ENCODE results near the gene STAG3. TPM values are rescaled to one million over a fixed set of nuclear protein-coding genes. Genes with fewer than 3 reads are reported as not detected.

STAG3 gene
- total RNA-seq, 1 experiment from 2014 or later: 5.2 TPM

DNA sequence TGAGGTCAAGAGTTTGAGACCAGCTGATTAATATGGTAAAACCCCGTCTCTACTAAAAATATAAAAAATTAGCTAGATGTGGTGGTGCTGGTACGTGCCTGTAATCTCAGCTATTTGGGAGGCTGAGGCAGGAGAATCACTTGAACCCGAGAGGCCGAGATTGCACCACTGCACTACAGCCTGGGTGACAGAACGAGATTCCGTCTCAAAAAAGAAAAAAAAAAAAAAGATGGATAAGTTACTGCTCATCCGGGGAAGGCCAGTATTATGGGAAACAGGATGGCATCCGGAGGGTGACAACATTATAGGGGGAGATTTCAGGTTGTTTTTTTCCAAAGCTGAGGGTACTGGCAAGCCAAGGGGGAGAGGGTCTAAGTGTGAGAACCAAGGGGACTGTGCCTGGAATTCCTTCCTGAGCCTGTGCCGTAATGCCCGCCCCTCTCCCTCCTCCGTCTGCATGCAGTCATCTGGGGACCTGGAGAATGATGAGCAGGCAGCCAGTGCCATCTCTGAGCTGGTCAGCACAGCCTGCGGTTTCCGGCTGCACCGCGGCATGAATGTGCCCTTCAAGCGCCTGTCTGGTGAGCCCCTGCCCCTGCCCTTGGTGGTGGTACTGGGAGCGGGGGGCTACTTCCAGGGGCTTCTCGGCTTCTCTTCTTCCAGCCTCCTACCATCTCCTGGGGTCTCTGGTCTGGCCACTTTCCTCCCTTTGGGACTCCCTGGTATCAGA lies 24.6 kb upstream of the STAG3 start:
- no peak overlapping the region for H3K4me3 Mint-ChIP-seq
- CTCF ChIA-PET: interaction anchor here (0.7 kb wide), 1 partner anchor 11 kb away, joined by 3 read pairs; no protein-coding TSS in a partner anchor
- POLR2A ChIA-PET: no interaction called here

More for the DNA sequence above, 24.6 kb upstream of the STAG3 start:
- Mint-ChIP-seq H3K27ac (0 out of 2 replicates have a peak overlapping the region, but pooled peaks have one; percentile 35), H3K36me3 (peaks cover 32% of the 10 kb centered on the region), H3K4me1 (peaks cover 38% of the 10 kb centered on the region), H3K27me3 (ENCODE audit: low read depth) (no peaks in the 10 kb centered on the region), H3K9me3 (no peaks in the 10 kb centered on the region)
- ATAC-seq (no peak), DNase-seq (ENCODE audit: low spot score) (no peak)
- TF ChIP-seq, protein P1, sequence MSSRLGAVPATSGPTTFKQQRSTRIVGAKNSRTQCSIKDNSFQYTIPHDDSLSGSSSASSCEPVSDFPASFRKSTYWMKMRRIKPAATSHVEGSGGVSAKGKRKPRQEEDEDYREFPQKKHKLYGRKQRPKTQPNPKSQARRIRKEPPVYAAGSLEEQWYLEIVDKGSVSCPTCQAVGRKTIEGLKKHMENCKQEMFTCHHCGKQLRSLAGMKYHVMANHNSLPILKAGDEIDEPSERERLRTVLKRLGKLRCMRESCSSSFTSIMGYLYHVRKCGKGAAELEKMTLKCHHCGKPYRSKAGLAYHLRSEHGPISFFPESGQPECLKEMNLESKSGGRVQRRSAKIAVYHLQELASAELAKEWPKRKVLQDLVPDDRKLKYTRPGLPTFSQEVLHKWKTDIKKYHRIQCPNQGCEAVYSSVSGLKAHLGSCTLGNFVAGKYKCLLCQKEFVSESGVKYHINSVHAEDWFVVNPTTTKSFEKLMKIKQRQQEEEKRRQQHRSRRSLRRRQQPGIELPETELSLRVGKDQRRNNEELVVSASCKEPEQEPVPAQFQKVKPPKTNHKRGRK (CRISPR knock-in tag; IDR thresholded peaks at IDR 0.05; ENCODE audit: borderline replicate concordance): no peak
- TF ChIP-seq E2F1 (CRISPR knock-in tag; IDR thresholded peaks at IDR 0.05) (no peak), USF2 (CRISPR knock-in tag; IDR thresholded peaks at IDR 0.05) (no peak), E2F4 (CRISPR knock-in tag; IDR thresholded peaks at IDR 0.05; ENCODE audit: borderline replicate concordance, low read depth) (no peak), NFYB (CRISPR knock-in tag; conservative IDR thresholded peaks at IDR 0.05; ENCODE audit: low read depth) (no peak), ZBTB21 (CRISPR knock-in tag; IDR thresholded peaks at IDR 0.05; ENCODE audit: borderline replicate concordance) (no peak), ZNF671 (CRISPR knock-in tag; IDR thresholded peaks at IDR 0.05) (no peak), EMX1 (CRISPR knock-in tag; IDR thresholded peaks at IDR 0.05) (no peak), GTF2I (CRISPR knock-in tag; conservative IDR thresholded peaks at IDR 0.05) (no peak), NFATC4 (CRISPR knock-in tag; IDR thresholded peaks at IDR 0.05) (no peak), GABPB1 (CRISPR knock-in tag; IDR thresholded peaks at IDR 0.05) (no peak), ZMAT4 (CRISPR knock-in tag; IDR thresholded peaks at IDR 0.05) (no peak)
- TF ChIP-seq, protein P2, sequence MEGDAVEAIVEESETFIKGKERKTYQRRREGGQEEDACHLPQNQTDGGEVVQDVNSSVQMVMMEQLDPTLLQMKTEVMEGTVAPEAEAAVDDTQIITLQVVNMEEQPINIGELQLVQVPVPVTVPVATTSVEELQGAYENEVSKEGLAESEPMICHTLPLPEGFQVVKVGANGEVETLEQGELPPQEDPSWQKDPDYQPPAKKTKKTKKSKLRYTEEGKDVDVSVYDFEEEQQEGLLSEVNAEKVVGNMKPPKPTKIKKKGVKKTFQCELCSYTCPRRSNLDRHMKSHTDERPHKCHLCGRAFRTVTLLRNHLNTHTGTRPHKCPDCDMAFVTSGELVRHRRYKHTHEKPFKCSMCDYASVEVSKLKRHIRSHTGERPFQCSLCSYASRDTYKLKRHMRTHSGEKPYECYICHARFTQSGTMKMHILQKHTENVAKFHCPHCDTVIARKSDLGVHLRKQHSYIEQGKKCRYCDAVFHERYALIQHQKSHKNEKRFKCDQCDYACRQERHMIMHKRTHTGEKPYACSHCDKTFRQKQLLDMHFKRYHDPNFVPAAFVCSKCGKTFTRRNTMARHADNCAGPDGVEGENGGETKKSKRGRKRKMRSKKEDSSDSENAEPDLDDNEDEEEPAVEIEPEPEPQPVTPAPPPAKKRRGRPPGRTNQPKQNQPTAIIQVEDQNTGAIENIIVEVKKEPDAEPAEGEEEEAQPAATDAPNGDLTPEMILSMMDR (IDR thresholded peaks at IDR 0.05): no peak
- TF ChIP-seq, protein P3, sequence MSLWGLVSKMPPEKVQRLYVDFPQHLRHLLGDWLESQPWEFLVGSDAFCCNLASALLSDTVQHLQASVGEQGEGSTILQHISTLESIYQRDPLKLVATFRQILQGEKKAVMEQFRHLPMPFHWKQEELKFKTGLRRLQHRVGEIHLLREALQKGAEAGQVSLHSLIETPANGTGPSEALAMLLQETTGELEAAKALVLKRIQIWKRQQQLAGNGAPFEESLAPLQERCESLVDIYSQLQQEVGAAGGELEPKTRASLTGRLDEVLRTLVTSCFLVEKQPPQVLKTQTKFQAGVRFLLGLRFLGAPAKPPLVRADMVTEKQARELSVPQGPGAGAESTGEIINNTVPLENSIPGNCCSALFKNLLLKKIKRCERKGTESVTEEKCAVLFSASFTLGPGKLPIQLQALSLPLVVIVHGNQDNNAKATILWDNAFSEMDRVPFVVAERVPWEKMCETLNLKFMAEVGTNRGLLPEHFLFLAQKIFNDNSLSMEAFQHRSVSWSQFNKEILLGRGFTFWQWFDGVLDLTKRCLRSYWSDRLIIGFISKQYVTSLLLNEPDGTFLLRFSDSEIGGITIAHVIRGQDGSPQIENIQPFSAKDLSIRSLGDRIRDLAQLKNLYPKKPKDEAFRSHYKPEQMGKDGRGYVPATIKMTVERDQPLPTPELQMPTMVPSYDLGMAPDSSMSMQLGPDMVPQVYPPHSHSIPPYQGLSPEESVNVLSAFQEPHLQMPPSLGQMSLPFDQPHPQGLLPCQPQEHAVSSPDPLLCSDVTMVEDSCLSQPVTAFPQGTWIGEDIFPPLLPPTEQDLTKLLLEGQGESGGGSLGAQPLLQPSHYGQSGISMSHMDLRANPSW (CRISPR knock-in tag; conservative IDR thresholded peaks at IDR 0.05; ENCODE audit: low read depth): no peak
- TF ChIP-seq, protein P4, sequence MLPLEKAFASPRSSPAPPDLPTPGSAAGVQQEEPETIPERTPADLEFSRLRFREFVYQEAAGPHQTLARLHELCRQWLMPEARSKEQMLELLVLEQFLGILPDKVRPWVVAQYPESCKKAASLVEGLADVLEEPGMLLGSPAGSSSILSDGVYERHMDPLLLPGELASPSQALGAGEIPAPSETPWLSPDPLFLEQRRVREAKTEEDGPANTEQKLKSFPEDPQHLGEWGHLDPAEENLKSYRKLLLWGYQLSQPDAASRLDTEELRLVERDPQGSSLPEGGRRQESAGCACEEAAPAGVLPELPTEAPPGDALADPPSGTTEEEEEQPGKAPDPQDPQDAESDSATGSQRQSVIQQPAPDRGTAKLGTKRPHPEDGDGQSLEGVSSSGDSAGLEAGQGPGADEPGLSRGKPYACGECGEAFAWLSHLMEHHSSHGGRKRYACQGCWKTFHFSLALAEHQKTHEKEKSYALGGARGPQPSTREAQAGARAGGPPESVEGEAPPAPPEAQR (CRISPR knock-in tag; IDR thresholded peaks at IDR 0.05): no peak
- TF ChIP-seq, protein P5, sequence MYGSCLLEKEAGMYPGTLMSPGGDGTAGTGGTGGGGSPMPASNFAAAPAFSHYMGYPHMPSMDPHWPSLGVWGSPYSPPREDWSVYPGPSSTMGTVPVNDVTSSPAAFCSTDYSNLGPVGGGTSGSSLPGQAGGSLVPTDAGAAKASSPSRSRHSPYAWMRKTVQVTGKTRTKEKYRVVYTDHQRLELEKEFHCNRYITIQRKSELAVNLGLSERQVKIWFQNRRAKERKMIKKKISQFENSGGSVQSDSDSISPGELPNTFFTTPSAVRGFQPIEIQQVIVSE (CRISPR knock-in tag; IDR thresholded peaks at IDR 0.05; ENCODE audit: borderline replicate concordance): no peak
